HepG2 (cell line): ENCODE results near the gene COMMD1. TPM values are rescaled to one million over a fixed set of nuclear protein-coding genes. Genes with fewer than 3 reads are reported as not detected.

Experiments
- ATAC-seq: fragments of 200-7000 bp; cut with Tn5 transposase; 3 replicates; pipeline ENCODE4 v1.9.1; 2020; ENCODE audit warnings: mild to moderate bottlenecking, moderate library complexity
- BruUV-seq: library from RNA; stranded (reverse); fragments of 400-500 nt; replicated peaks from 2 replicates; lab custom pipeline; 2021; lab: Mats Ljungman, UMichigan
- CTCF ChIA-PET: fragments of 300-600 bp; formaldehyde crosslinking; extraction: SDS; loops from one replicate; lab custom pipeline; 2021; ENCODE audit warnings: low total read pairs, inconsistent platforms, low intra/inter-chr PET ratio; lab: Yijun Ruan, JAX
- POLR2A ChIA-PET: fragments of 350-600 bp; sonication (Branson Sonifier 250); formaldehyde crosslinking; loops from one replicate; lab custom pipeline; 2020; ENCODE audit warnings: antibody characterized with exemption, inconsistent platforms; lab: Yijun Ruan, JAX
- DNase-seq: peaks from one replicate; pipeline ENCODE4 v3.0.0-alpha.2; 2015; ENCODE audit warnings: low spot score
- FAIRE-seq: peaks from 3 replicates; lab custom pipeline; 2011; peaks lifted over from hg19 to GRCh38; lab: Jason Lieb, UNC
- H2AFZ ChIP-seq: one replicate; pipeline ENCODE4 v1.6.1; 2011; ENCODE audit warnings: low read length, inconsistent platforms
- H3K27ac ChIP-seq: fragments of 300-600 bp; 3 replicates; pipeline ENCODE4 v1.8.0; 2011; ENCODE audit warnings: mixed run types, mild to moderate bottlenecking, mixed read lengths, low read length, inconsistent platforms; ENCODE audit not compliant: insufficient read depth; ENCODE audit errors: extremely low read length
- H3K27me3 ChIP-seq, 2 experiments: fragments of 200-600 bp in 1 of 2; 2 replicates in 1 of 2; 3 replicates in 1 of 2; pipeline versions ENCODE4 v1.6.0 to v1.8.0; 2011; ENCODE audit warnings: low read length in 2 of 2, mild to moderate bottlenecking in 2 of 2, moderate library complexity in 2 of 2, inconsistent platforms in 1 of 2; ENCODE audit not compliant: insufficient read depth in 2 of 2, control insufficient read depth in 1 of 2
- H3K36me3 ChIP-seq, 2 experiments: fragments of 200-600 bp in 1 of 2; replicated peaks in 1 of 2; 2 replicates in 1 of 2; 3 replicates in 1 of 2; pipeline versions ENCODE4 v1.5.1 to v1.8.0; 2011; ENCODE audit warnings: low read length in 2 of 2, inconsistent platforms in 1 of 2; ENCODE audit not compliant: insufficient read depth in 2 of 2, control insufficient read depth in 1 of 2
- H3K4me1 ChIP-seq: 2 replicates; pipeline ENCODE4 v1.5.1; 2012; ENCODE audit warnings: low read length, inconsistent platforms; ENCODE audit not compliant: insufficient read depth
- H3K4me2 ChIP-seq: 2 replicates; pipeline ENCODE4 v1.6.0; 2011; ENCODE audit warnings: low read depth, low read length, inconsistent platforms
- H3K4me3 ChIP-seq, 3 experiments: fragments of 200-600 bp in 1 of 3; sonication (generic), shearing (Covaris generic) in 1 of 3; replicated peaks in 1 of 3; 2 replicates each; pipeline ENCODE4 v1.5.1; 2011 to 2016; ENCODE audit warnings: low read length in 3 of 3, inconsistent platforms in 2 of 3, low read depth in 2 of 3, mild to moderate bottlenecking in 2 of 3, control low read depth in 1 of 3, mixed read lengths in 1 of 3; ENCODE audit not compliant: insufficient read depth in 1 of 3
- H3K79me2 ChIP-seq: one replicate; pipeline ENCODE4 v1.6.1; 2011; ENCODE audit warnings: low read length, inconsistent platforms; ENCODE audit not compliant: insufficient read depth
- H3K9ac ChIP-seq: 2 replicates; pipeline ENCODE4 v1.6.0; 2011; ENCODE audit warnings: mild to moderate bottlenecking, low read depth, low read length, inconsistent platforms; ENCODE audit not compliant: insufficient read depth
- H3K9me3 ChIP-seq: 2 replicates; pipeline ENCODE4 v1.5.1; 2012; ENCODE audit warnings: mild to moderate bottlenecking, low read length
- H4K20me1 ChIP-seq: 2 replicates; pipeline ENCODE4 v1.6.0; 2011; ENCODE audit warnings: inconsistent platforms, mild to moderate bottlenecking, low read length, moderate library complexity; ENCODE audit not compliant: insufficient read depth
- ATRX ChIP-seq: sonication (generic); formaldehyde crosslinking; IDR thresholded peaks from 2 replicates; pipeline ENCODE4 v1.4.0; 2020; ENCODE audit warnings: missing genetic modification reagents, borderline replicate concordance
- DPF2 ChIP-seq: sonication (generic); formaldehyde crosslinking; IDR thresholded peaks from 2 replicates; pipeline ENCODE4 v1.4.0; 2020; ENCODE audit warnings: mild to moderate bottlenecking, low read depth, missing genetic modification reagents, borderline replicate concordance
- GABPA ChIP-seq, 2 experiments: IDR thresholded peaks; 2 replicates each; pipeline ENCODE4 v1.6.1; 2011 to 2016; ENCODE audit warnings: low read depth in 2 of 2, low read length in 1 of 2, missing biosample characterization in 1 of 2, missing genetic modification characterization in 1 of 2
- HNF1B ChIP-seq: sonication (generic); formaldehyde crosslinking; IDR thresholded peaks from 2 replicates; pipeline ENCODE4 v1.5.1; 2020; ENCODE audit warnings: mild to moderate bottlenecking, moderate library complexity, missing genetic modification reagents
- HNRNPL ChIP-seq: fragments of 200-400 bp; formaldehyde crosslinking; IDR thresholded peaks from 2 replicates; pipeline ENCODE4 v1.6.1; 2017; ENCODE audit warnings: mild to moderate bottlenecking, low read depth, low read length
- IRF2 ChIP-seq: IDR thresholded peaks from 2 replicates; pipeline ENCODE4 v1.6.1; 2018; ENCODE audit warnings: missing genetic modification reagents, missing compliant biosample characterization
- MBD4 ChIP-seq: IDR thresholded peaks from 2 replicates; pipeline ENCODE4 v1.6.1; 2012; ENCODE audit warnings: low read length, inconsistent platforms, borderline replicate concordance
- RFX3 ChIP-seq: IDR thresholded peaks from 2 replicates; pipeline ENCODE4 v1.6.1; 2016; ENCODE audit warnings: missing biosample characterization, missing genetic modification reagents
- RXRA ChIP-seq: sonication (generic); formaldehyde crosslinking; IDR thresholded peaks from 2 replicates; pipeline ENCODE4 v1.5.1; 2020; ENCODE audit warnings: missing genetic modification reagents
- SNAPC4 ChIP-seq: sonication (generic); formaldehyde crosslinking; IDR thresholded peaks from 2 replicates; pipeline ENCODE4 v1.4.0; 2020; ENCODE audit warnings: mild to moderate bottlenecking, missing genetic modification reagents
- SP2 ChIP-seq: sonication (generic); formaldehyde crosslinking; IDR thresholded peaks from 2 replicates; pipeline ENCODE4 v1.5.1; 2020; ENCODE audit warnings: mild to moderate bottlenecking, missing genetic modification reagents
- THAP8 ChIP-seq: sonication (generic); formaldehyde crosslinking; IDR thresholded peaks from 2 replicates; pipeline ENCODE4 v1.5.1; 2020; ENCODE audit warnings: missing genetic modification reagents, mild to moderate bottlenecking, borderline replicate concordance
- ZNF160 ChIP-seq: sonication (generic); formaldehyde crosslinking; IDR thresholded peaks from 2 replicates; pipeline ENCODE4 v1.8.0; 2022; ENCODE audit warnings: mild to moderate bottlenecking, inconsistent platforms, missing genetic modification reagents
- ZNF17 ChIP-seq: sonication (generic); formaldehyde crosslinking; IDR thresholded peaks from 2 replicates; pipeline ENCODE4 v1.5.0; 2020; ENCODE audit warnings: mild to moderate bottlenecking, missing genetic modification reagents
- ZNF441 ChIP-seq: sonication (generic); formaldehyde crosslinking; IDR thresholded peaks from 2 replicates; pipeline ENCODE4 v1.7.0; 2021; ENCODE audit warnings: missing genetic modification reagents, borderline replicate concordance
- WGBS: methylation state at CpG from one replicate; pipeline ENCODE4 v1.1.6; 2017; ENCODE audit warnings: low lambda C conversion rate; 5-methylcytosine and 5-hydroxymethylcytosine counted together
- in situ Hi-C: cut with HindIII; loops from 2 replicates; pipeline ENCODE4 v1.10.0; 2017; ENCODE audit warnings: low pct_unique_long_range_greater_than_20kb; ENCODE audit not compliant: extremely low pct_ligation_motif_present
- intact Hi-C: fragments of 100-400 bp; cut with micrococcal nuclease; formaldehyde crosslinking; loops from one replicate; pipeline ENCODE4 v1.10.0; 2022; ENCODE audit not compliant: unreplicated experiment
- polyA plus RNA-seq, 8 experiments: library from polyadenylated mRNA; depleted of rRNA in 3 of 8; stranded (reverse) in 7 of 8; unstranded in 1 of 8; fragments of >200 nt; fragmentation: Illumina TruSeq in 4 of 8; extraction: Trizol in 4 of 8; gene quantifications; 2 replicates each; pipeline versions ENCODE4 v1.2.1 to v1.2.3, GENCODE V29; 2011 to 2016; ENCODE audit warnings: low read depth in 4 of 8, missing spikeins in 1 of 8, mixed read lengths in 1 of 8; ENCODE audit not compliant: insufficient read depth in 1 of 8
- total RNA-seq, 5 experiments: library from RNA; depleted of rRNA; stranded (reverse); fragments of >200 nt; fragmentation: Illumina TruSeq; extraction: Trizol; gene quantifications; 2 replicates each; pipeline ENCODE4 v1.2.3, GENCODE V29; 2016; ENCODE audit warnings: low read depth in 1 of 5

Gene COMMD1
- total and polyA plus RNA-seq, 2 of the 13 experiments (the other 11 are each of a cell fraction or from before 2014, with no cell fraction given), result 25.7 to 105 TPM

- no peak for TF ChIP-seq THAP8
- no peak for TF ChIP-seq SP2 (CRISPR knock-in tag)
- no peak for TF ChIP-seq RFX3 (CRISPR knock-in tag)
Measured at GRCh38 chr2:62074233-62074632, 168.8 kb downstream of the COMMD1 start (continued).

- Histone ChIP-seq H2AFZ (no peak overlapping the region), H3K4me1 (peaks cover 16% of the 10 kb centered on the region), H3K27ac (no peak overlapping the region), H3K36me3 (no peaks in the 10 kb centered on the region), H3K79me2 (no peaks in the 10 kb centered on the region), H3K9me3 (peaks cover 4% of the 10 kb centered on the region; the same call in 1 of the 2 replicates), H4K20me1 (no peaks in the 10 kb centered on the region), H3K4me2 (no peak overlapping the region), H3K4me3 (no peak overlapping the region), H3K27me3 (no peaks in the 10 kb centered on the region), H3K9ac (no peak overlapping the region)
- POLR2A ChIA-PET, result no interaction called here
- no peak for DNase-seq
- no TSS peak for BruUV-seq
- no peak for FAIRE-seq
- CTCF ChIA-PET, result no interaction called here
- intact Hi-C loops, result no loop called here
- ATAC-seq, result no peak
- WGBS, result 92% methylated on average over 6 of the region's 6 CpGs
- in situ Hi-C loops, result no loop called here
- TF ChIP-seq HNRNPL, result no peak
- no peak for TF ChIP-seq GABPA (IDR thresholded peaks at IDR 0.05; ENCODE audit: low read depth, low read length)
- no peak for TF ChIP-seq GABPA (CRISPR knock-in tag; IDR thresholded peaks at IDR 0.05; ENCODE audit: low read depth)
- TF ChIP-seq ZNF160, result no peak
- TF ChIP-seq ZNF441 (CRISPR knock-in tag), result no peak
- no peak for TF ChIP-seq DPF2
- no peak for TF ChIP-seq RXRA (CRISPR knock-in tag)
- no peak for TF ChIP-seq SNAPC4 (CRISPR knock-in tag)
- no peak for TF ChIP-seq ZNF17
- no peak for TF ChIP-seq IRF2 (CRISPR knock-in tag)
- TF ChIP-seq MBD4, result no peak
- no peak for TF ChIP-seq ATRX
- no peak for TF ChIP-seq HNF1B
Measured at GRCh38 chr2:62076980-62077638, 171.6 kb downstream of the COMMD1 start.
